Measurements from ENCODE around the gene RGS10.

RGS10 gene

GRCh38 chr10:119497243-119497642 lies 45.3 kb downstream of the RGS10 start:
- no peak for DNase-seq (ENCODE audit: low read depth in 3 of 3)

GRCh38 chr10:119496273-119496672 lies 46.2 kb downstream of the RGS10 start:
- no peak for DNase-seq (ENCODE audit: low read depth in 3 of 3)

- DNase-seq (ENCODE audit: low read depth in 3 of 3), result no peak
Measured at GRCh38 chr10:119495545-119495944, 47.0 kb downstream of the RGS10 start.

GRCh38 chr10:119495021-119495505 lies 47.5 kb downstream of the RGS10 start:
- DNase-seq (ENCODE audit: low read depth in 3 of 3), result no peak

- no peak for DNase-seq (ENCODE audit: low read depth in 3 of 3)
Measured at GRCh38 chr10:119494236-119495020, 48.1 kb downstream of the RGS10 start.

- no peak for DNase-seq (ENCODE audit: low read depth in 3 of 3)
Measured at GRCh38 chr10:119493155-119493554, 49.4 kb downstream of the RGS10 start.

- DNase-seq (ENCODE audit: low read depth in 3 of 3), result no peak
Measured at GRCh38 chr10:119491966-119492757, 50.4 kb downstream of the RGS10 start.

GRCh38 chr10:119489991-119490326 lies 52.6 kb downstream of the RGS10 start:
- DNase-seq (ENCODE audit: low read depth in 3 of 3), result no peak

- no peak for DNase-seq (ENCODE audit: low read depth in 3 of 3)
Measured at GRCh38 chr10:119488675-119489074, 53.8 kb downstream of the RGS10 start.

GRCh38 chr10:119483839-119484238 lies 58.7 kb downstream of the RGS10 start:
- DNase-seq (ENCODE audit: low read depth in 3 of 3), result no peak

GRCh38 chr10:119483001-119483400 lies 59.5 kb downstream of the RGS10 start:
- DNase-seq (ENCODE audit: low read depth in 3 of 3), result no peak

GRCh38 chr10:119481781-119482426 lies 60.6 kb downstream of the RGS10 start:
- no peak for DNase-seq (ENCODE audit: low read depth in 3 of 3)

- no peak for DNase-seq (ENCODE audit: low read depth in 3 of 3)
Measured at GRCh38 chr10:119480667-119481066, 61.9 kb downstream of the RGS10 start.

- no peak for DNase-seq (ENCODE audit: low read depth in 3 of 3)
Measured at GRCh38 chr10:119479532-119479931, 63.0 kb downstream of the RGS10 start.

- no peak for DNase-seq (ENCODE audit: low read depth in 3 of 3)
Measured at GRCh38 chr10:119478811-119479341, 63.6 kb downstream of the RGS10 start.

- DNase-seq (ENCODE audit: low read depth in 3 of 3), result no peak
Measured at GRCh38 chr10:119478111-119478802, 64.3 kb downstream of the RGS10 start.

GRCh38 chr10:119477444-119477843 lies 65.1 kb downstream of the RGS10 start:
- DNase-seq (ENCODE audit: low read depth in 3 of 3), result no peak

GRCh38 chr10:119474606-119475005 lies 67.9 kb downstream of the RGS10 start:
- no peak for DNase-seq (ENCODE audit: low read depth in 3 of 3)

GRCh38 chr10:119473771-119474170 lies 68.7 kb downstream of the RGS10 start:
- DNase-seq (ENCODE audit: low read depth in 3 of 3), result no peak

- no peak for DNase-seq (ENCODE audit: low read depth in 3 of 3)
Measured at GRCh38 chr10:119470920-119471702, 71.4 kb downstream of the RGS10 start.

GRCh38 chr10:119469846-119470245 lies 72.7 kb downstream of the RGS10 start:
- no peak for DNase-seq (ENCODE audit: low read depth in 3 of 3)

All from stimulated activated CD4-positive, alpha-beta T cell treated with anti-CD3 and anti-CD28 coated beads, TNF-alpha, amount 100 ng/mL, for 4 hours (primary cell).